DMS153 (cell line): ENCODE measurements around the gene HOXD10.

Source experiments
- DNase-seq: peaks from one replicate; lab custom pipeline; 2025; lab: John Stamatoyannopoulos, UW

Gene HOXD10

DNA sequence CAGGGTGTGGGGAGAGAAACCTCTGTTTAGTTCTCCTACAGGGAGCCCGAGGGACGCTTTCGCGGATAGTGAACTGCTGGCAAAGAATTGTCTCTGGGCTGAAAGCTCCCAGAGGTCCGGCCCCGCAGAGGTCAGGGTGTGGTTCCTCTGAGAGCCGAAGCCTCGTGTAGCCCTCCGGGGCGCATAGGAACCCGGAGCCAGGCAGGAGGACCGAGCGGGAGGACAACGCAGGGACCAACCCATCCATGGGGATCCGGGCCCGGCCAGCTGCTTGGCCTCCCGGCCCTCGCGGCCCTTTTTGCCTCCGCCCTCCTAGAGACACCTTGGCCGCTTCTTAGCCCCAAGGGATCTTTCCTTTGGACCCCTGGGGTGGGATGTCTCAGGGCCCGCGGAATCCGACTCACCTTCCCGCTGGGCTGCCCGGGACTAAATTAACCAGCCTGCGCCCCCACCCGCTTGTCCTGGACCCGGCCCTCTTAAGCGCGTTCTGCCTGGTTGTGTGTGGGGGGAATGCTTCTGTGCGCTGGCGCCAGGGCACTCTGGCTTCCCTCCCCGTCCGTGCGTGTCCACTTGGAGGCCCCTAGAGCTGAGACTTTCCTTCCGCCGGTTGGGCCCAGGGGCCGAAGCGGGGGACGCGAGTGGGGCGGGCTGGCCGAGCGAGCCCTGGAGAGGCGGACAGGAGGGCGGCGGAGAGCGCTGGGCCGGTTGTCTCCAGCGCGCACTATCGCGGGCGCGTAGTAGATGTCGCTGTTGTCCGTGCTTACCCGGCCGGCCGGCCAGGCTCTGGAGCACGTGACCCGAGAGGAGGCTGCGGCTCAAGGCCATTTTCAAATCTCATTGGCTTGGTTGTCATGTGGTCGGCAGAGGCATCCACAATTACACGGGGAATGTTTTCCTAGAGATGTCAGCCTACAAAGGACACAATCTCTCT, at the start of gene HOXD10:
TSS of gene HOXD10 (plus strand) at position 896 of the 931 bp plus-strand sequence. CDS start 56 bp downstream, outside the sequence.
- DNase-seq = peak; percentile 94

DNA sequence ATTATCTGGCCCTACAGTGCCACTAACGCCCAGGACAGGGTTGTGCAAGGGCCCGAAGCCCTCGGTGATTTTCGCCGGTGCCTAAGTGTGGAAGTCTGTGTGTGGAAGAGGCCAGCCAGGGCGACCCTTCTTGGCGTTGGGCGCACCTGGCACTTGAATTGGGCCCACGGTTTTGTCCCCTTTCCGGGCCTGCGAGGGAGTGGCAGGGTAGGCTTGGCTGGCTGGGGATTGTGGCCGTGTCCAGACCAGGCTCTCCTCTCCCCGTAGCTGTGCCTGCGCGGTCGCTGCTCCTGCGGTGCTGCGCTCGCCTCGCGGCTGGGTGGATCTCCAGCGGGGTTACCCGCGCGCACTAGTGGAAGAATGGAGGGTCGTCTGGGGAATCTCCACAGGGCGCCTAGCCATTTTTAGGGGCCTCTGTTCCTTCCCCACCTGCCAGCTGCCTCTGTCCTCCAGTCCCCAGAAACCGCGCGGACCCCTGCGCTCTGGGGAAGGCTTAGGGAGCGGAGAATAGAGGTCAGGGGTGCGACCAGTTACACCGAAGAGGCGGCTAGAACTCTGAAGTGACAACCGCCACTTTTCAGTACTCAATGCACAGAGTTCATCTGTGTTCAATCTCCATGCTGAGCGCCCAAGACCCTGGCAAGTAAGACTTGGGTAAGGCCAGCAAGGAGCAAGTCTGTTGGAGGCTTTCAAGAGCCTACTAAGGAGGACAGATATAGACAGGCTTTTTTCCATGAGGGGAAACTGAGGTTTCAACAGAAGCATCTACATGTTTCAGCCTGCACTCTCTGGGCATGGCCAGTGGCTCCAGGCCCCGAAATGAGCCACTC, 48.8 kb upstream of the HOXD10 start:
- no peak for DNase-seq

DNA sequence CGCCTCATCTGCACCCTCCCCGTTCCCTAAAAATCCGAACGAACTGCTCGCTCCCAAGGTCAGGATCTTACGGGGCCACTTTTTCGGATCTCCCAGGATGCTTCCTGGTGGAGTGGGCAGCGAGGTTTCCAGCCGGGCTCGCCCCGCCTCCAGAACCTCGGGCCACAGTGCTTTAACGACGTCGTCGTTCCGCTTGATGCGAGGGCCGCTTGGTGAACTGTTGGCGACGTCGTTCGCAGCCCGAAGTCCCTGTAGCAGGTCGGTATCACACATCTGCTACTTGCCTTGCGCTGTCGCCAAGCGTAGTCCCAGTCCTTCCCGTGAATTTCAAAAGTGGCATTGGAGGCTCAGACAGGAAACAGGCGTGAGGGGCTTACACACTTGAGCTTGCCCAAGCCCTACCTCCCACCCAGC, 48.2 kb upstream of the HOXD10 start:
- no peak for DNase-seq

DNA sequence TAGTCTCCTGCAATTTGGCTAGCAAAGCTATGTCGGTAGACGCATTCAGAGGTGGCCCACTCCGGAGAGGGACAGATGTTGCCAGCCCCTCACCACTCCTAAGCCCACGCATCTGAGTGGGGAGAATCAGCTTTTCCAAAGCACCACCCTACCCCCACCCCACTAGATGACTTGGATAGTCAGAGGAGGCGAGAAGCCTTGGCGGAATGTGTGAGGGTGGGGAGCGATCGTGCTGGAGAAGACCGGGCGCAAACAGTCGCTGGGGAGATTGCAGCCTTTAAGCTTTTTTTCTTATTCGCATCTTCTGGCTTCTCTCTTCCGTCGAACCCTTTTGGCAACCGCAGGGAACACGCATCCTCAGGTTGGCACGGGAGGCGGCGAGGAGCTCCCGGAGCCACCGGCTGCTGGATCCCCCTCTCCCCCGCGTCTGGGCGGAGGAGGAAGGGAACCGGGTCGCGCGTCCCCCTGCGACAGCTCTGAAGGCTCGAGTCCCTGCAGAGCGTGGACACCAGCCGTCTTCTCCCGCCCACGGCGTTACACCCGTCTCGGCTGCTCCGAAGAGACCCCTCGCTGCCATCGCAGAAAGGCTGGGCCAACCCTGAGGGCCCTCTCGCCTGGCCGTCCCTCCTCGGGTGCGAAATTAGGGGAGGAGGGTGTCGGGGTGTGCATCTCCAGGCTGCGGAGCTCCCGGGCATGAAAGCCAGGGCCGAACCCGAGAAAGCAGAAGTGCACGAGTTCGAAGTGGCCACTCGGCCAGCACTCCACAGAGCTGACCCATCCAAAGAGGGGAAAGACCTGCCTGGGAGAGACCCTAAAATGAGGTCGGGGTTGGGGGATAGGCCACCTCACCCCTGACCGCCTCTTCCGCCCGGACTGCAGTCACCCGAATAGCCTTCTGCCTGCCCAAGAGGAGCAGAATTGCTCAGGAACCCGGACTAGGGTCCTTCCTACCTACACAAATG, 45.0 kb upstream of the HOXD10 start:
- DNase-seq = no peak

DNA sequence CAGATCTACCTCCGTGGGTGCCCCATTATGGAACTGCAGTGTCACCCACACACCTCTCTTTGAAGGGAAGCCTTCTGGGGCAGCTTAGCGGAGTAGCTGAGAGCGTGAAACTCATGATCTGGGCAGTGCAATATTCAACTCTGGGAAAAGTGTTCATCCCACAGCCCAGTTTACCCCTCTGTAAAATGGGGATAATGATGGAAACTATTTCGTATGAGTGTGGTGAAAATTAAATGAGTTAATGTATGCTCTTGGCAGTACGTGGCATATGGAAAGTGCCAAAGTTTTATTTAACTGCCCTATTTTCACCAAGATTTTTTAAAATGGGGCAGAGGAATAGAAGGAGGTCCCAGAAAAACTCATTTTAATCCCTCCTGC, 44.3 kb upstream of the HOXD10 start:
- DNase-seq = no peak

DNA sequence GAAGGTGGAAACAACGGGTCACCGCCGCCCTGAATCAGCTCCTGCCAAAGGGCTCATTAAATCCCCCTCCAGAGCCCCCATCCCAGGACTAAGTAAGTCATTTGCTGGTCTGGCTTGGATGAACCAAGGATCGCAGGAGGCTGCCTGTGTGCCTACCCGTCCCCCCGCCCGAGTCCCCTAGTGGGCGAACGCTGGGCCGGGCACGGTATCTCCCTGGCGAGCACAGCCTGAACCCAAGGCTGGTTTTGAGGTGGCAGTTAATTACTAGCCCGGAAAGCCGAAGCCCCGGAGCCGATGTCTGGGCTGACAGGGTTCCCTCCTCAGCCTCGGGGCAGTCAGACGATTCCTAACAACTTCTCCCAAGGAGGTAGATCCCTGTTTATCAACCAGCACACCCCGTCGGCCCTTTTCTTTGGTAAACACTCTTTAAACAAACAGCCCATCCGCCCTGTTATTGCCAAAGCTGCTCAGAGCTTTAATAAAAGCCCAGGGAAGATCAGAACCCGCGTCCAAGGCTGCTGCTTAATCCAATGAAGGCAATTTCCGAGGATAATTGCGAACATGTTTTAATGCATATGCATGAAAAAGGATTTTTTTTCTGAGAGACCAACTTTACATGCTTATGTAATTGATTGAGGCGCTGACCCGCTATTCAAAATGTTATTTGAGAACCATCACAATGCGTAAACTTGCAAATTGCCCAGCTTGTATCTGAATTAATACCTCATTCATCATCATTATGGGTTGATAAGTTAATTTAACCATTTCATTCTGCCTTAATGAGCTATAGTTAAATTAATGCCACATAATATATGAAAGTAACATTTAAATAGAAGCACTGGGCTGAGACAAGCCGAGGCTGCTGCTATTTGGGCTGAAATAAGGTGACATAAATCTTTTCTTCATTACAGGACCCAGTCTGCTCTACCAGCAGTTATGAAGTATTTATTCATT, 43.4 kb upstream of the HOXD10 start:
- no peak for DNase-seq

DNA sequence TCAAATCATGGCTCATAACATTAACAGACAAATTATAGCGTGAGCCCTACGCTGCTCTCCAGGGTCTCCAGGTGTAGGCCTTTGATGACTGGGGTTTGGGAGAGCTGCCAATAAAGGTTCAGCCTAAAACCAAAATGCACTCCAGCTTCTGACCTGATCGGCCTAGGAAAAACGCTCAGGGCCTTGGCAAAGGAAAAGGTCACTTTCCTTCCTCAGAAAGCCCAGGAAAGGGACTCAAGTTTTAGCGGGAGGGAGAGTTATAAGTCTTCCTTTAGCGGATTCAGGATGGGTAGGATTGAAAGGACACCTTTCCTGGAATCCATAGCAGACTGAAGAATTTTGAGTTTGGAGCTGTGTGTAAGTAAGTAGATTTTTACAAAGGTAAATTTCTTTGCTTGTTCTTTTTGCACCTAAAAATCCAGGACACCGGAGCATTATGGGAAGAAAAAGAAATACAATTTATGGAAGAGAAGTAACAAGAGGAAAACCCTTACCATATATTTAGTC, 41.6 kb upstream of the HOXD10 start:
- DNase-seq = no peak

DNA sequence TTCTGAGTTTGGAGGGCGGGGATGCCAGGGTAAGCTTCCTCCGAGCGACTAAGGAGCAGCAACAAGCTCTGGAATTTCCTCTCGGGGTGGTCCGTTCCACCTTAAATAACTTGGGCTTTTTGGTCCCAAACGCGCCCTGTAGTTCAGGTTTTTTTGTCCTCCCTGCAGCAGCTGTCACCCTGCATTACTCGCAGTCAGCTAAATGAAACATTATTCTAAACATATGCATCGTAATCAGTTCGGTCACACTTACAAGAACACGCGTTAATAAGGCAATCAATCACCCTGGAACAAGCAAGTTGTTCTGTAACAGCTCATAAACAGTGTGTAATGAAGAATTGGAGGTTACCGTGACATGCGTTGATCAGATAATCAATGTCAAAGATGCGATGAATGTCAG, 41.1 kb upstream of the HOXD10 start:
- no peak for DNase-seq

DNA sequence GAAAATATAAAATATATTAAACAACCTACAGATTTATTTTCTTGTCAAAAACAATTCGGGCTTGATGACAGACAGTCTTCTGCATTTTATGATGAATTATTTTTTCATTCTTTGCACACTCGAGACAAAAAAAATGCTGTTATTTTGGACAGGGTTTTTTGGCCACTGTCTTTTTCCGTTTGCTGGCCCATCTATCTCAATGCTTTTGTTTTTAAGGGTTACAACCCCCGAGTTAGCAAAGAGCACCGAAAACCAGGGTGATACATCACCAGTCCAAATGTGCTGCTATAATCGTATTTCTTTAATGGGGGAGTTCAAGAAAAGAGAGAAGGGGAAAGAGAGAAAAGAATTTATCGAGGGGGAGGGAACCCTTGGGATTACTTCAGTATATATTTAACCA, 40.5 kb upstream of the HOXD10 start:
- DNase-seq = no peak

DNA sequence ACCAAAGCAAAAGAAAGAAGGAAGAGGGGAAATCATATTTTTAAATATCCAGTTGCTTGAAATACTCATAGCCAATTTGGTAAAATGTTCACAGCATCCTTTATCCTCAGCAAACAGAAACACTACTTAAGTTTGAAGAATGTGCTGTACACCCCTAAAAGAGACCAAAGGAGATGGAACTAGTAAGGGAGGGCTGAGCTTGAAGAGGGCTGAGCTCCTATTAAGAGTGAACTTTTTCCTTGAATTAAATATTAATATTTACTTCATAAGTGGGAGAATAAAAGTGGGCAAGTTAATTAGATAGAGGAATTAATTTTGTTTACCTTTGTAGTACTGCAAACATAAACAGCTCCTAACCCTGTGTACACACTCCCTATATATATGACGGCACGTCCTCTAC, 39.8 kb upstream of the HOXD10 start:
- DNase-seq = no peak

DNA sequence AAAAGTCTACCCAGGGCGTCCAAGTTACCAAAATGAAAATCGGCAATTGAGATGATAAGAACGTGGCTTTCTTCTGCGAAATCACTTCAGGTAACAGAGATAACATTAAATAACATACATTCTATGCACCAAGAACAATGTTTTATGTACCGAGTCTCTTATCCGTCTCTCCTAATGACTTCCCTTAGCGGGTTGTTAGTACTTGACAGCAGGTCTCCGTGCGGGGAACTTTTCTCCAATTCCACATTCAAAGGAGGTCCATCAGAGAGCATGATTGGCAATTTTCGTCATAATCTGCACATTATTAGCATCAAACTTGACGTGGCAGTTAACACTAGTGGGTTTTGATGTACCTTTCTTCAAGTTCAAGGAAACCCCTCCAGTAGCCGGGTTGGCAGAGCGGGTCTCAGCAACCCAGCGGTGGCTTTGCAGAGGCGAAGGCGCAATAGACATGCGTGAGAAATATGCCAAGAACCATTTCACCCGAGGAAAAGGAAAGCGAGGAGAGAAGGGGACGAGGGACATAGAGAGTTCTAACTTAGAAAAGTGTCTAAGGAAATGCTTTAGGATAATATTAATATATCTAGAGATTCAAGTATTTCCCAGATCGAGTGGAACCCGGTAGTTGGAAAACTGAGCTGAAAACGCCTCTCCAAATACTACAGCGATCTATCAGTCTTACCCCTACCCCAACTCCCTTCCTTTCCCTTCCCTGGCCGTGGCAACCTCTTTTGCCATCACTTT, 37.9 kb upstream of the HOXD10 start:
- DNase-seq = no peak

DNA sequence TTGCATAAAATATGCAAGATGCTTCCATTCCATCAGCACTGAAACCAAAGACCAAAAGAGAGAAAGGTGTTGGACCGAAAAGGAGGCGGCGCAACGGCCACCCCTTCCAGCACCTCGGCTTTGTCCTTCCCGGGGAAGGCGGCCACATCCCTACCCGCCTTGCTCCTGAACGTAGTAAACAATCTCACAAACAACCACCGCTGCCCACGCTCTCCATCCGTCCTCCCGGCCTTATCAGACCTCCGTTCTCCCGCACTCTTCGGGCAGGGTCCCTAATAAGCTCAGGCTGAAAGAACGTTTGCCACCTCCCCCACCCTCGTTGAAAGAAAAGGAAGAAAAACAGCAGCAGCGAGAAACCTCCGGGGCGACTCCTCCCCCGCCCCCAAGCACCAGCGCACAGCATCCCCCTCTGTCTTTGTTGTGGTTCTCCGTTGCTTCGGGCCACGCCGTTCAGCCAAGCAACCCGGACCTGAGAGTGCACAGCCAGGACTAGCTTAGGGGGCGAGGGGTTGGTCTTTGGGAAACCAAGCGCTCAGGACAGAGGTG, 37.2 kb upstream of the HOXD10 start:
- DNase-seq = no peak

DNA sequence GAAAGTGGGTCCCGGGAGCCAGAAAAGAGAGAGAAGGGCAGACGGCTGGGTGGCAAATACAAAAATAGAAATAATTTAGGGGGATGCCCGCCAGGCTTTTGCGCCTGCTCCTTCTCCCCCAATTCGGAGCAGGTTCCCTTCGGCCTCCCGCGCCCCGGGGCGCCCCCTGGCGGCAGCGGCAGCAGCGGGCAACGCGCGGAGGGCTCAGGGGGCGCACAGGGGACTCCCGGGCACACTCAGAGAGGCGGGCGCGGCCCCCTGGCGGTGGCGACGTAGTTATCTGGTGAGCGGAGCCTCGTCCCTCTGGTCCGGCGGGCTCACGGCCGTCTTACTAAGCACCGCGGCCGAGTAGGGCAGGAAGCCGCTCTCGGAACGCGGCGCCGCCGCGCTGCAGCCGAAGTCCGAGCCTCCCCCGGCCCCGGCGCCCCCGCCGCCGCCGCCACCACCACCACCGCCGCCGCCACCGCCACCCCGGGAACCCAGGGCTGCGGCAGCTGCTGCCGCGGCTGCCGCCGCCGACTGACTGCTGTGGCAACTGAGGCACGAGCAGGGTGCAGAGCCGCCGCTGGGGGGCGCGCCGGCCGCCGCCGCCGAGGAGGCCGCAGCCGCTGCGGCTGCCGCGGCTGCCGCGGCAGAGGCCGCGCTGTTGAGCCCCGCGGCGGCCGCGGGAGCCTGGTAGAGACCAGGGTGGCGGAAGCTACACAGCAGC, 36.6 kb upstream of the HOXD10 start:
- DNase-seq = peak; percentile 77

DNA sequence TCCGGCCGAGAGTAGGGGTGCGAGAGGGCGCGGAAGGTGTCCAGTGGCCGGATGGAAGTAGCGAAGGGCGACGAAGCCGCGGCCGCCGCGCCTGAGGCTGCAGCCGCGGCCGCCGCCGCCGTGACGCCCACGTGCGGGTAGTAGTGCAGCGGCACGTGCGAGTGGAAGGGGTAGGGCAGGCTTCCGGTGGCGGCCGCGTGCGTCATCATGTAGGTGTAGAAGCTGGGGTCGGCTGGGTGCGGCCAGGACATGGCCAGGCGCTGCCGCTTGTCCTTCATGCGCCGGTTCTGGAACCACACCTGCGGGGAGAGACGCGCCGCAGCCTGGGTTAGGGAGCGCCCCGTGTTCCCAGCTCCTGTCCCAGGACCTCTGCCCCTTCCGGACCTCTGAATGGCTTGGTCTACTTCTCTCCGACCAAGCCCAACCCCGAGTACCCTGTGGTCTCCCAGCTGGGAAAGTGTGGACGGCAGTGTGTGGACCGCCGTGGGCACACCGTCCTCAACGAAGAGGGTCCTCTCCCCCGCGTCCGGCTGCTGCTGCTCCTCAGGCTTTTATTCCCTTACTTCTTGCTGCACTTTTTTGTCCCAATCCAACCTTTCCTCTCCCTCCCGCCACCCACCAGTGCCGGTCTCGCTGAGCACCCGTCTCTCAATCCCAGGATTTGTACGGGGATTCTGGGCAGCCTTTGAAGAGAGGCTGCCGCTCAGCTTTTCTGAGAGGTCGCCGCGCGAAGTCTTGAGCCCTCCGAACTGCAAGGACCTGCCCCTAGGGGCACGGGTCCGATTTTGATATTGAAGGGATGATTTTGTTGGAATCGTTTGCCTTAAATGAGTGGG, 35.8 kb upstream of the HOXD10 start:
- DNase-seq = peak; percentile 49

DNA sequence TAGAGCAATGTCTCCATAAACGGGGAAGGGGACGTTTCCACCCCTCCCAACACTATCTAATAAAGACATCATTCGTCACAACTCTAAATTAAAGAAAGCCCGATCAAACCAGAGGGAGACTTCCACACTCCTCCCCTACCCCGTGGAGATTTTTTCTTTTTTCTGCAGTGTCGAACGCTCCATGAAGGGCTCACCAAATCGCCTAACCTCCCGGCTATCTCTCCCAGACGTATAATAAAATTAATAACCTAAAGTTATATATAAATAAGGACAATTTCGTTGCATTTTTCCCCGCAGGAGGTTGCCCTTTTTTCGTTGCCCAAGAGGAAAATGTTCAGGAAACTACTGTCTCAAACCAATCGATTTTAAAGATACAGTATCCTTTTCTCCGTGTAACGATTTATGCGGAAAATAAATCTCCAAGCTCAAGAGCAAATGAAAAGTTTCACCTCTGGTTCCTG, 35.2 kb upstream of the HOXD10 start:
- no peak for DNase-seq

DNA sequence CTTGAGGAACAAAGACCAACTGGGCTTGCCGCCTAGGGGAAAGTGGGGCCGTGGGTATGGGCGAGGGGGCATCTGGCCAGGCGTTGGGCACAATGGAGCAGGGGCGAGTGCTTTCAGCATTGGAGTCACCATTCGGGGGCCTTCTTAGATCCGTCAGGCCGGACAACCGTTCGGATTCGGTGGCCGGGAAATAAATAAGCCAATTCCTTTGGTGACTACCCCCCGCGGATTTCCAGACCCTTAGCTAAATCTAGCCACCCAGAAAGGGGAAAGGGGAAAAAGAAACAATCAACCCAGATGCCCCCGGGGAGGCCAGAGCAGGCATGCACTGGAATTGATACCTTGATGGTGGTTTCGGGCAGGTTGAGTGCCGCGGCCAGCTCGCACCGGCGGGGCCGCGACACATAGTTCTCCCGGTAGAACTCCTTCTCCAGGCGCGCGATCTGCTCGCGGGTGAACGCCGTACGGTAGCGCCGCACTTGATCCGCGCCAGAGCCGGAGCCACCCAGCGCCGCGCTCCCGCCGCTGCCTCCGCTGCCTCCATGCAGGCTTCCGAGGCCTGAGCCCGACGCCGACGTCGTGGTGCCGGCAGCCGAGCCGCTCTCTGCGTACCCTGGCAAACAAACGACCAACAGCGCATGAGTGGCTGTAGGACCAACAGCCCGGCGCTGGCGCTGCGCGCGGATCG, 34.6 kb upstream of the HOXD10 start:
- DNase-seq = no peak

DNA sequence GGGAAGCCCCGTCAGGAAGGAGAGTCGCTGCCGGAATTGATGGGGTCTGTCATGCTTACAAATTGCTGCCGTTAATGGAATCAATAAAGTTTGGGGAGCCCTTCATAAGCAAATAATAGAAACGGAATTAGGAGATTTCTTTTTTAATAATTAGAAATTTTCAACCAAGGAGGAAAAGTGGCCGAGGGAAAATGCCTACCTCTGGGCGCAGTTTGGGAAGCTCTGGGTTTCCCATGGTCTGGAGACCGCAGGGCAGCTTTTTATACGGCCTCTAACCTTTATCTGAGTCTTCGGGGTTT, 34.1 kb upstream of the HOXD10 start:
- DNase-seq = no peak
